Thyroid gland (tissue), 4 donors: ENCODE results near the gene APOA4. TPM values are rescaled to one million over a fixed set of nuclear protein-coding genes. Genes with fewer than 3 reads are reported as not detected.

ENCODE experiments used
- DNase-seq, 2 donors: peaks; one replicate each; pipeline ENCODE4 v3.0.0-alpha.2; 2019
- H3K27ac ChIP-seq, 3 donors: fragments of 200-600 bp; sonication (generic); 1 replicate in 2 of 3; 2 replicates in 1 of 3; pipeline ENCODE4 v1.5.1; 2016 to 2019; ENCODE audit warnings: mild to moderate bottlenecking in 1 of 3, moderate library complexity in 1 of 3
- H3K27me3 ChIP-seq: fragments of 200-600 bp; sonication (generic); one replicate; pipeline ENCODE4 v1.5.1; 2019
- H3K36me3 ChIP-seq, 2 donors: fragments of 200-600 bp; sonication (generic); one replicate each; pipeline ENCODE4 v1.5.1; 2016 to 2019
- H3K4me1 ChIP-seq, 2 donors: fragments of 200-600 bp; sonication (generic); one replicate each; pipeline ENCODE4 v1.5.1; 2017 to 2019
- H3K4me3 ChIP-seq, 3 donors: fragments of 200-600 bp; sonication (generic); replicated peaks in 1 of 3; 1 replicate in 2 of 3; 2 replicates in 1 of 3; pipeline ENCODE4 v1.5.1; 2016; ENCODE audit warnings: mild to moderate bottlenecking in 1 of 3
- H3K9me3 ChIP-seq: fragments of 200-600 bp; sonication (generic); one replicate; pipeline ENCODE4 v1.5.1; 2017
- POLR2A ChIP-seq, 2 donors: fragments of 450-650 bp; IDR thresholded peaks; one replicate each; pipeline ENCODE4 v1.6.1; 2017; ENCODE audit warnings: antibody characterized with exemption in 2 of 2, mild to moderate bottlenecking in 2 of 2, moderate library complexity in 1 of 2
- WGBS, 2 donors: methylation state at CpG; one replicate each; pipeline ENCODE4 v1.1.5; 2017; 5-methylcytosine and 5-hydroxymethylcytosine counted together
- intact Hi-C: fragments of 100-400 bp; cut with DNase I; formaldehyde crosslinking; loops from one replicate; pipeline ENCODE4 v1.15.1; 2023
- total RNA-seq, 4 donors: library from RNA; depleted of rRNA; stranded (reverse); fragments of >200 nt; gene quantifications; one replicate each; pipeline ENCODE4 v1.2.3, GENCODE V29; 2016
- TF ChIP-seq, protein P1 (sequence below), 6 experiments: fragments of 200-600 bp in 3 of 6; fragments of 450-650 bp in 3 of 6; sonication (generic) in 3 of 6; IDR thresholded peaks; one replicate each; pipeline ENCODE4 v1.5.1; 2016 to 2019; ENCODE audit warnings: antibody characterized with exemption in 6 of 6, mild to moderate bottlenecking in 2 of 6, inconsistent platforms in 1 of 6, moderate library complexity in 1 of 6

APOA4 gene
- total RNA-seq, 4 donors from 2014 or later: not detected

DNA sequence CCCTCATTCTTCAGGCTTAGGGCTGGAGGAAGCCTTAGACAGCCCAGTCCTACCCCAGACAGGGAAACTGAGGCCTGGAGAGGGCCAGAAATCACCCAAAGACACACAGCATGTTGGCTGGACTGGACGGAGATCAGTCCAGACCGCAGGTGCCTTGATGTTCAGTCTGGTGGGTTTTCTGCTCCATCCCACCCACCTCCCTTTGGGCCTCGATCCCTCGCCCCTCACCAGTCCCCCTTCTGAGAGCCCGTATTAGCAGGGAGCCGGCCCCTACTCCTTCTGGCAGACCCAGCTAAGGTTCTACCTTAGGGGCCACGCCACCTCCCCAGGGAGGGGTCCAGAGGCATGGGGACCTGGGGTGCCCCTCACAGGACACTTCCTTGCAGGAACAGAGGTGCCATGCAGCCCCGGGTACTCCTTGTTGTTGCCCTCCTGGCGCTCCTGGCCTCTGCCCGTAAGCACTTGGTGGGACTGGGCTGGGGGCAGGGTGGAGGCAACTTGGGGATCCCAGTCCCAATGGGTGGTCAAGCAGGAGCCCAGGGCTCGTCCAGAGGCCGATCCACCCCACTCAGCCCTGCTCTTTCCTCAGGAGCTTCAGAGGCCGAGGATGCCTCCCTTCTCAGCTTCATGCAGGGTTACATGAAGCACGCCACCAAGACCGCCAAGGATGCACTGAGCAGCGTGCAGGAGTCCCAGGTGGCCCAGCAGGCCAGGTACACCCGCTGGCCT is 7.2 kb upstream of the APOA4 start:
- no peak overlapping the region for H3K27ac ChIP-seq
- WGBS, 2 donors: 93 to 95% methylated on average over 12 to 15 of the region's 17 CpGs

GRCh38 chr11:116829525-116830183 is 6.5 kb upstream of the APOA4 start, which contains the start of gene APOC3:
Gene APOC3, plus strand, starts transcription at chr11:116829907. Its CDS starts 676 bp downstream, at chr11:116830583.
- Histone ChIP-seq H3K4me1 (peaks cover 10 to 18% of the 10 kb centered on the region in 2 donors), H3K9me3 (no peaks in the 10 kb centered on the region), H3K36me3 (no peaks in the 10 kb centered on the region), H3K27ac (no peak within 1 kb of the TSS), H3K4me3 (no peak within 1 kb of the TSS), H3K27me3 (no peaks in the 10 kb centered on the region)
- DNase-seq: no peak
- TF ChIP-seq POLR2A (IDR thresholded peaks at IDR 0.05): no peak
- TF ChIP-seq, protein P1, sequence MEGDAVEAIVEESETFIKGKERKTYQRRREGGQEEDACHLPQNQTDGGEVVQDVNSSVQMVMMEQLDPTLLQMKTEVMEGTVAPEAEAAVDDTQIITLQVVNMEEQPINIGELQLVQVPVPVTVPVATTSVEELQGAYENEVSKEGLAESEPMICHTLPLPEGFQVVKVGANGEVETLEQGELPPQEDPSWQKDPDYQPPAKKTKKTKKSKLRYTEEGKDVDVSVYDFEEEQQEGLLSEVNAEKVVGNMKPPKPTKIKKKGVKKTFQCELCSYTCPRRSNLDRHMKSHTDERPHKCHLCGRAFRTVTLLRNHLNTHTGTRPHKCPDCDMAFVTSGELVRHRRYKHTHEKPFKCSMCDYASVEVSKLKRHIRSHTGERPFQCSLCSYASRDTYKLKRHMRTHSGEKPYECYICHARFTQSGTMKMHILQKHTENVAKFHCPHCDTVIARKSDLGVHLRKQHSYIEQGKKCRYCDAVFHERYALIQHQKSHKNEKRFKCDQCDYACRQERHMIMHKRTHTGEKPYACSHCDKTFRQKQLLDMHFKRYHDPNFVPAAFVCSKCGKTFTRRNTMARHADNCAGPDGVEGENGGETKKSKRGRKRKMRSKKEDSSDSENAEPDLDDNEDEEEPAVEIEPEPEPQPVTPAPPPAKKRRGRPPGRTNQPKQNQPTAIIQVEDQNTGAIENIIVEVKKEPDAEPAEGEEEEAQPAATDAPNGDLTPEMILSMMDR (IDR thresholded peaks at IDR 0.05): no peak
- WGBS, 2 donors: 66 to 68% methylated on average over 7 to 8 of the region's 9 CpGs
- intact Hi-C loops: no loop called here

More for the DNA sequence above, 7.2 kb upstream of the APOA4 start:
- Histone ChIP-seq H3K4me3 (no peak overlapping the region), H3K36me3 (no peaks in the 10 kb centered on the region), H3K27me3 (no peaks in the 10 kb centered on the region), H3K9me3 (no peaks in the 10 kb centered on the region), H3K4me1 (peaks cover 17 to 25% of the 10 kb centered on the region in 2 donors)
- DNase-seq: no peak
- no peak for TF ChIP-seq POLR2A (IDR thresholded peaks at IDR 0.05)
- TF ChIP-seq, protein P1 (IDR thresholded peaks at IDR 0.05): no peak
- intact Hi-C loops: no loop called here

- Histone ChIP-seq H3K9me3 (no peaks in the 10 kb centered on the region), H3K36me3 (no peaks in the 10 kb centered on the region), H3K4me3 (no peak overlapping the region), H3K27ac (no peak overlapping the region), H3K27me3 (no peaks in the 10 kb centered on the region), H3K4me1 (peaks cover 2 to 10% of the 10 kb centered on the region in 2 donors)
- intact Hi-C loops: no loop called here
- 78 to 85% methylated on average over 9 to 10 of the region's 16 CpGs for WGBS, 2 donors
- no peak for TF ChIP-seq POLR2A (IDR thresholded peaks at IDR 0.05)
- TF ChIP-seq, protein P1 (IDR thresholded peaks at IDR 0.05): no peak
- no peak for DNase-seq
These were observed 5.8 kb upstream of the APOA4 start for GRCh38 chr11:116828632-116829524.

GRCh38 chr11:116827461-116827860 is 4.4 kb upstream of the APOA4 start:
- 95% methylated on average over 6 of the region's 6 CpGs; no CpG with 5 or more reads in 1 of the 2 donors for WGBS, 2 donors
- intact Hi-C loops: no loop called here
- Histone ChIP-seq H3K4me1 (peaks cover 0 to 15% of the 10 kb centered on the region in 2 donors), H3K9me3 (no peaks in the 10 kb centered on the region), H3K27me3 (no peaks in the 10 kb centered on the region), H3K27ac (no peak overlapping the region), H3K36me3 (no peaks in the 10 kb centered on the region), H3K4me3 (no peak overlapping the region)
- no peak for DNase-seq
- TF ChIP-seq, protein P1 (IDR thresholded peaks at IDR 0.05): no peak
- TF ChIP-seq POLR2A (IDR thresholded peaks at IDR 0.05): no peak
